Dermis lymphatic vessel endothelial cell (primary cell): ENCODE measurements around the gene RXFP2. TPM values are rescaled to one million over a fixed set of nuclear protein-coding genes. Genes with fewer than 3 reads are reported as not detected.

ENCODE experiments used
- total RNA-seq: library from RNA; depleted of rRNA; stranded (reverse); fragments of >200 nt; gene quantifications from 2 replicates; pipeline ENCODE4 v1.2.1, GENCODE V29; 2014

The RXFP2 gene
- not detected in 2 replicates for total RNA-seq

GRCh38 chr13:31739226-31739625 is at the start of gene RXFP2:
RXFP2 (plus strand) TSS chr13:31739526; CDS start chr13:31739613, 87 bp downstream.

